Spleen (tissue), 11 donors: Measurements from ENCODE around the gene FAM168B. TPM values are rescaled to one million over a fixed set of nuclear protein-coding genes. Genes with fewer than 3 reads are reported as not detected.
"Not testable (repeated sequence)": the region's sequence is repeated elsewhere in the genome, so short reads cannot be mapped to it uniquely, and the experiment has no call there.

Experiments
- DNase-seq: peaks from one replicate; pipeline ENCODE4 v3.0.0-alpha.2; 2020
- H3K27ac ChIP-seq, 8 donors: fragments of 200-600 bp; sonication (generic) in 7 of 8; 1 replicate in 4 of 8; 2 replicates in 4 of 8; pipeline versions ENCODE4 v1.5.0 to v1.8.0; 2016 to 2021; ENCODE audit warnings: inconsistent platforms in 4 of 8, mild to moderate bottlenecking in 4 of 8, moderate library complexity in 1 of 8
- H3K27me3 ChIP-seq, 7 donors: fragments of 200-600 bp; sonication (generic) in 6 of 7; replicated peaks in 1 of 7; 1 replicate in 4 of 7; 2 replicates in 3 of 7; pipeline versions ENCODE4 v1.5.0 to v1.8.0; 2016 to 2021; ENCODE audit warnings: inconsistent platforms in 3 of 7, mild to moderate bottlenecking in 1 of 7
- H3K36me3 ChIP-seq, 6 donors: fragments of 200-600 bp; sonication (generic) in 5 of 6; 1 replicate in 4 of 6; 2 replicates in 2 of 6; pipeline versions ENCODE4 v1.5.0 to v1.8.0; 2016 to 2021; ENCODE audit warnings: inconsistent platforms in 2 of 6
- H3K4me1 ChIP-seq, 6 donors: fragments of 200-600 bp; sonication (generic) in 5 of 6; 1 replicate in 3 of 6; 2 replicates in 3 of 6; pipeline versions ENCODE4 v1.5.0 to v1.8.0; 2016 to 2021; ENCODE audit warnings: inconsistent platforms in 3 of 6
- H3K4me3 ChIP-seq, 8 donors: fragments of 200-600 bp; sonication (generic) in 7 of 8; 1 replicate in 4 of 8; 2 replicates in 4 of 8; pipeline versions ENCODE4 v1.5.0 to v1.8.0; 2016 to 2021; ENCODE audit warnings: inconsistent platforms in 4 of 8, mild to moderate bottlenecking in 4 of 8, moderate library complexity in 2 of 8
- H3K9me3 ChIP-seq, 8 donors: fragments of 200-600 bp; sonication (generic) in 7 of 8; 1 replicate in 4 of 8; 2 replicates in 4 of 8; pipeline versions ENCODE4 v1.5.0 to v1.8.0; 2016 to 2021; ENCODE audit warnings: inconsistent platforms in 4 of 8
- CTCF ChIP-seq, 11 experiments: fragments of 200-600 bp in 7 of 11; fragments of 450-650 bp in 4 of 11; sonication (generic) in 4 of 11; IDR thresholded peaks in 8 of 11; conservative IDR thresholded peaks in 3 of 11; 1 replicate in 7 of 11; 2 replicates in 4 of 11; pipeline versions ENCODE4 v1.4.0 to v1.8.0; 2016 to 2021; ENCODE audit warnings: antibody characterized with exemption in 11 of 11, inconsistent platforms in 4 of 11, mild to moderate bottlenecking in 1 of 11
- POLR2A ChIP-seq, 3 donors: fragments of 450-650 bp; IDR thresholded peaks; one replicate each; pipeline ENCODE4 v1.5.1; 2017; ENCODE audit warnings: antibody characterized with exemption in 3 of 3, mild to moderate bottlenecking in 1 of 3
- POLR2AphosphoS5 ChIP-seq, 3 donors: sonication (generic); formaldehyde crosslinking; IDR thresholded peaks; one replicate each; pipeline ENCODE4 v1.5.1; 2017; ENCODE audit warnings: antibody characterized with exemption in 3 of 3
- WGBS, 5 donors: extraction: QIAGEN DNeasy Blood & Tissue Kit in 3 of 5; methylation state at CpG; one replicate each; pipeline versions ENCODE4 v1.1.5 to v1.1.7; 2013 to 2018; 5-methylcytosine and 5-hydroxymethylcytosine counted together
- intact Hi-C: fragments of 100-400 bp; cut with DNase I; formaldehyde crosslinking; loops from one replicate; pipeline ENCODE4 v1.15.0; 2023; ENCODE audit warnings: low total_unique reads
- polyA plus RNA-seq, 3 donors: library from polyadenylated mRNA; stranded (reverse); fragments of 200-250 nt; gene quantifications; one replicate each; pipeline ENCODE4 v1.2.1, GENCODE V29; 2013
- total RNA-seq, 7 donors: library from RNA; depleted of rRNA in 3 of 7; stranded (reverse); fragments of >200 nt in 3 of 7; fragmentation: NEBNext Ultra II Directional in 4 of 7; extraction: Animal tissue kit (Norgen Biotek cat#: 25700) in 4 of 7; gene quantifications; one replicate each; pipeline versions ENCODE4 v1.1.0 to v1.2.1, GENCODE V29; 2016 to 2021
- donor health status: healthy with polysubstance abuse.
- donor health status: DM: no; HTN: no; CAD: no; lungs with moderate emphysema.
- donor health status: DM: no; HTN: no; CAD: no.
- donor health status: Bipolar disorder and iron deficiency.
- donor health status: healthy.
- donor health status: DM: no; HTN: no; CAD: no.
- donor health status: DM: yes; HTN: yes; CAD: no.

FAM168B gene
- total and polyA plus RNA-seq, 10 donors, result 10.9 to 107 (median 57.5) TPM

- intact Hi-C loops, result no loop called here
- 84 to 92% (median 89%) methylated on average over 11 of the region's 11 CpGs for WGBS, 5 donors
- H3K4me3 ChIP-seq, result no peak overlapping the region
- peaks cover 0 to 57% (median 17%) of the 10 kb centered on the region in 6 donors for H3K4me1 ChIP-seq
- no peak overlapping the region for H3K27ac ChIP-seq
- no peaks in the 10 kb centered on the region for H3K9me3 ChIP-seq
- no peak for DNase-seq
- peaks cover 3 to 100% (median 87%) of the 10 kb centered on the region in 6 donors for H3K36me3 ChIP-seq
- TF ChIP-seq POLR2A (IDR thresholded peaks at IDR 0.05), result no peak
- peak in 1 of 3 donors; percentile 22 for TF ChIP-seq POLR2AphosphoS5 (IDR thresholded peaks at IDR 0.05)
- H3K27me3 ChIP-seq, result no peaks in the 10 kb centered on the region
Measured at GRCh38 chr2:131077182-131077846, 15.9 kb downstream of the FAM168B start.

GRCh38 chr2:131076707-131077106 lies 16.6 kb downstream of the FAM168B start:
- peaks cover 0 to 51% (median 17%) of the 10 kb centered on the region in 6 donors for H3K4me1 ChIP-seq
- no peaks in the 10 kb centered on the region for H3K27me3 ChIP-seq
- no peaks in the 10 kb centered on the region for H3K9me3 ChIP-seq
- intact Hi-C loops, result no loop called here
- no peak for DNase-seq
- no peak overlapping the region for H3K4me3 ChIP-seq
- no peak for TF ChIP-seq POLR2AphosphoS5 (IDR thresholded peaks at IDR 0.05)
- TF ChIP-seq POLR2A (IDR thresholded peaks at IDR 0.05), result no peak
- no peak for TF ChIP-seq CTCF (IDR thresholded peaks at IDR 0.05 in 8 of 11, conservative IDR thresholded peaks at IDR 0.05 in 3 of 11)
- H3K27ac ChIP-seq, result no peak overlapping the region
- H3K36me3 ChIP-seq, result peaks cover 3 to 100% (median 88%) of the 10 kb centered on the region in 6 donors
- 88 to 97% (median 90%) methylated on average over 5 of the region's 5 CpGs for WGBS, 5 donors

- H3K9me3 ChIP-seq, H3K4me3 ChIP-seq, intact Hi-C loops, H3K27me3 ChIP-seq, DNase-seq, H3K27ac ChIP-seq: not testable (repeated sequence)
- Histone ChIP-seq H3K36me3 (peaks cover 3 to 100% (median 88%) of the 10 kb centered on the region in 6 donors), H3K4me1 (peaks cover 0 to 51% (median 17%) of the 10 kb centered on the region in 6 donors)
- 96 to 98% (median 97%) methylated on average over 15 of the region's 15 CpGs for WGBS, 5 donors
Measured at GRCh38 chr2:131075578-131075977, 17.7 kb downstream of the FAM168B start.

- H3K27ac ChIP-seq, H3K9me3 ChIP-seq, H3K27me3 ChIP-seq, DNase-seq, intact Hi-C loops, H3K4me3 ChIP-seq: not testable (repeated sequence)
- WGBS, 5 donors, result 95 to 98% (median 95%) methylated on average over 6 of the region's 6 CpGs
- Histone ChIP-seq H3K4me1 (peaks cover 0 to 26% (median 14%) of the 10 kb centered on the region in 6 donors), H3K36me3 (peaks cover 0 to 99% (median 55%) of the 10 kb centered on the region in 6 donors)
Measured at GRCh38 chr2:131068172-131068571, 25.1 kb downstream of the FAM168B start.

GRCh38 chr2:131067465-131068125 lies 25.7 kb downstream of the FAM168B start:
- no peaks in the 10 kb centered on the region for H3K27me3 ChIP-seq
- peaks cover 0 to 99% (median 52%) of the 10 kb centered on the region in 6 donors for H3K36me3 ChIP-seq
- no peak overlapping the region for H3K27ac ChIP-seq
- DNase-seq, result no peak
- no peak overlapping the region for H3K4me3 ChIP-seq
- H3K9me3 ChIP-seq, result no peaks in the 10 kb centered on the region
- peaks cover 0 to 28% (median 14%) of the 10 kb centered on the region in 6 donors for H3K4me1 ChIP-seq
- TF ChIP-seq CTCF (IDR thresholded peaks at IDR 0.05 in 8 of 11, conservative IDR thresholded peaks at IDR 0.05 in 3 of 11) (no peak), POLR2A (IDR thresholded peaks at IDR 0.05) (no peak), POLR2AphosphoS5 (IDR thresholded peaks at IDR 0.05) (no peak)
- WGBS, 5 donors, result 62 to 87% (median 72%) methylated on average over 2 of the region's 2 CpGs
- intact Hi-C loops, result no loop called here
